ENCODE results near the gene SLC18A2.

- TF ChIP-seq CTCF (IDR thresholded peaks at IDR 0.05) (no peak), POLR2AphosphoS5 (IDR thresholded peaks at IDR 0.05) (no peak)
Measured at GRCh38 chr10:117201826-117202225, 39.1 kb upstream of the SLC18A2 start.

Measured in transverse colon (tissue), 4 donors.